Pulmonary artery endothelial cell (primary cell): ENCODE results near the gene TMEM150C. TPM values are rescaled to one million over a fixed set of nuclear protein-coding genes. Genes with fewer than 3 reads are reported as not detected.
A peak's percentile ranks its signal among the peaks of the same experiment; 100 is the strongest.
"Not testable (repeated sequence)": the region's sequence is repeated elsewhere in the genome, so short reads cannot be mapped to it uniquely, and the experiment has no call there.

Experiments
- DNase-seq: peaks from one replicate; pipeline ENCODE4 v3.0.0-alpha.2; 2011; ENCODE audit warnings: low read depth, low spot score
- total RNA-seq: library from RNA; depleted of rRNA; stranded (reverse); fragments of >200 nt; gene quantifications from 2 replicates; pipeline ENCODE4 v1.2.3, GENCODE V29; 2014

Gene TMEM150C
- total RNA-seq, 1 donor from 2014 or later: 4.4 TPM

DNA sequence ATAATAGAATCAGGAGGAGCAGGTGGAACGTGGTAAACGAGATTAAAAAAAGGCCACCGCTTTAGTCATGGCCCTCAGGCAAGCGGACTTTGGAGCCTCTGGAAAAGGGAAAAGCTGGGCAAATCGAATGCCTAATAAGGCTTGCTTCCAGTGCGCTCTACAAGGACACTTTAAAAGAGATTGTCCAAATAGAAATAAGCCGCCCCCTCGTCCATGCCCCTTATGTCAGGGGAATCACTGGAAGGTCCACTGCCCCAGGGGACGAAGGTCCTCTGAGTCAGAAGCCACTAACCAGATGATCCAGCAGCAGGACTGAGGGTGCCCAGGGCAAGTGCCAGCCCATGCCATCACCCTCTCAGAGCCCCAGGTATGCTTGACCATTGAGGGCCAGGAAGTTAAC is 84.3 kb downstream of the TMEM150C start:
- DNase-seq: not testable (repeated sequence)

DNA sequence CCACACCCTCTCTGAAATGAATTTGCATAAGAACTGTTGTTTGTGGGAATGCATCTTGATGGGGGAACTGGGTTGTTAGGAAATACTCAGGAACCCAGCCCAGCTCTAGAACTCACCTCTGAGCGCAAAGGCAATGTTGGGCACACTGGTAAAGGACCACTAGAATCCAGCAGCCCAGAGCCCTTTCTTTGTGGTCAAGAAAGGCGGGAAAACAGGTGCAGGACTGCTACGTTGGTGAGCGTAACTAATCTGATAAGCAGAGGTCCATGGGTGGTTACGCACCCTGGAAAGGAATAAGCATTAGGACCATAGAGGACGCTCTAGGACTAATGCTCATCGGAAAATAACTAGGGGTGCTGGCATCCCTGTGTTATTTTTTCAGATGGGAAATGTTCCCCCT is 85.9 kb downstream of the TMEM150C start:
- DNase-seq: not testable (repeated sequence)

DNA sequence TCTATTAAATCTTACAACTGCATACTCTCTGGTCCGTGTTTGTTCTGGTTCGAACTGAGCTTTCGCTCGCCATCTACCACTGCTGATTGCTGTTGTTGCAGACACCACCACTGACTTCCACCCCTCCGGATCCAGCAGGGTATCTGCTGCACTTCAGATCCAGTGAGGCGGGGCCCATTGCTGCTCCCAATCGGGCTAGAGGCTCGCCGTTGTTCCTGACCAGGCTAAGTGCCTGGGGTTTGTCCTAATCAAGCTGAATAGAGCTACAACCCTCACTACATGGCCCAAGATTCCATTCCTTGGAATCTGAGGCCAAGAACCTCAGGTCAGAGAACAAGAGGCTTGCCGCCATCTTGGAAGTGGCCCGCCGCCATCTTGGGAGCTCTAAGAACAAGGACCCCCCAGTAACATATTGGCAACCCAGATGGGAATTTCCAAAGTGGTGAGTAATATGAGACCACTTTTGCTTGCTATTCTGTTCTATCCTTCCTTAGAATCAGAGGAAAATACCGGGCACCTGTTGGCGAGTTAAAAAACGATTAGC is 88.1 kb downstream of the TMEM150C start:
- DNase-seq: no peak

DNA sequence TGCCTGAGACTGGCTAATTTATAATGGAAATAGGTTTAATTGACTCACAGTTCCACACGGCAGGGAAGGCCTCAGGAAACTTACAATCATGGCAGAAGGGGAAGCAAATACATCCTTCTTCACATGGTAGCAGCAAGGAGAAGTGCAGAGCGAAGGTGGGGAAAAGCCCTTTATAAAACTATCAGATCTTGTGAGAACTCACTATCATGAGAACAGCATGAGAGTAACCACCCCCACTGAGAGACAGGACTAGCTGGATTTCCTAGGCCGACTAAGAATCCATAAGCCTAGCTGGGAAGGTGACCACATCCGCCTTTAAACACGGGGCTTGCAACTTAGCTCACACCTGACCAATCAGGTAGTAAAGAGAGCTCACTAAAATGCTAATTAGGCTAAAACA is 88.7 kb downstream of the TMEM150C start:
- not testable (repeated sequence) for DNase-seq

DNA sequence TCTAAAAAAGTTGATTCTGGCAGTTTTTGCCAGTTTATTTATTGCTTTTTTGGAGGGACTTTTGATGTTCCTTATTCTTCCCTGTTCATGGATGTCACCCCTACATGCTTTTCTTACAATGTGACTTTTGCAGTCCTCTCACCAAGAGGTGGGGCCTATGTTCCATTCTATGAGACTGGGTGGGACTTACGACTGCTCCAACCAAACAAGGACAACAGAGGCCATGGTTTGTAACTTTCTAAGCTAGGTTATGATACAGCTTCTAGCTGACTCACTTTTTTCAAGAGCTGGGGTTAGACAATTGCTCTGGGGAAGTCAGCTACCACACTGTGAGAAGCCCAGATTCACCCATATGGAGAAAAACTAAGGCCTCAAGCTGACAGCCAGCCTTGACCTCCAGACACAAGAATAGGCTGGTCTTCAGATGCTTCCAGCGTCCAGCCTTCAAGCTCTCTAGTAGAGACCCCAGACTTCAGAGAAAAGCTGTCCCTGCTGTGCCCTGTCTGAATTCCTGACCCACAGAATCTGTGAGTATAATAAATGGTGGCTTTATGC is 91.9 kb downstream of the TMEM150C start:
- DNase-seq: no peak

DNA sequence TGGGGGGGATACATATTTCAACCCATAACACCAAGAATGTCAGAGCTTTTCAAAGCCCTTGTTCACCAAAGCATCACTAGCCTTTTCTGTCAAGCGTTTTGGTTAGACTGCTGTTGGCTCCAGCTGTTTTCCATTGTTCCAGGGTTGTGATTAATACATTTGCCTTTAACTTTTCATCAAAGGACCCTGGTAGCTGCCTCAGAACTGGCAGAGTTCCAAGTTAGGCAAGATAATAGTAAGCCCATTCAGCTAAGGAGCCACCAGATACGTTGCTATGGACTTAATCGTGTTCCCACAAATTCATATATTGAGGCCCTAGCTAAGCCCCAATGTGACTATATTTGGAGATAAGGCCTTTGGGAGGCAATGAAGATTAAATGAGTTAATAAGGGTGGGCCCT is 94.3 kb downstream of the TMEM150C start:
- DNase-seq: peak; percentile 10

DNA sequence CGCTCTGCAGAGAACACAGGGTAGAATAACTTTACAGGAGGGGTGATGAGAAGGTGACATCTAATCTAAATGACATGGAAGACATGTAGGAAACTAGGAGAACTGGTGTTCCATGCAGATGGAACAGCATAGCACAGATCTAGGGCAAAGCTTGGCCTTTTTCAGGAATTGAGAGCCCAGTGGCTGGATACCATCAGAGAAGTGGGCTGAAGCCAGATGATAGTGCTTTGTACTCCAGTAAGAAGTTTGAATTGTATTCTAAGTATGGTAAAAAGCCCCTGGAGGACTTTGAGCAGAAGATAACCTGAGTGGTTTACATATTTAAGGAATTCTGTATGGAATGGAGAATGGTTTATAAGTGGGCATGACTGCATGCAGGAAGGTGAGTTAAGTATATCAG is 98.6 kb downstream of the TMEM150C start:
- no peak for DNase-seq

DNA sequence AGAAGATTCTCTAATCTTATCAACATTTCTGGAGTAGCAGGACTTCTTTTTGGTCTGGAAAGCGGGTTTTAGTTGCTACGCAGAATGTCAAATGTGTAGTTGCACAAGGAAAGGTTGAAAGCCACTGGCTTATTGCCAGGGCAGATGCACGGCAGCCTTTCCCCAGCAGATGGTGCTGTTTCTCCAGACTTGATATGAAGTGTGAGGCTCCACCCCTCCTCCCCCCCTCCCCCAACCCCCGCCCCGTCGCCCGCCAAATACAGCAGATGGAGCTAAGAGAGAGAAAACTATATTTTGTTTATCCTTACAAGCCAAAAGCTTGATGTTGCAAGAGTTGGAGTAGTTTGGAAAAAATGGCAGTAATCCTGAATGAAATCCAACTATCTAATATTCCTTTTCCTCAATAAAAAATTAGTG is 99.4 kb downstream of the TMEM150C start:
- DNase-seq: peak; percentile 46

DNA sequence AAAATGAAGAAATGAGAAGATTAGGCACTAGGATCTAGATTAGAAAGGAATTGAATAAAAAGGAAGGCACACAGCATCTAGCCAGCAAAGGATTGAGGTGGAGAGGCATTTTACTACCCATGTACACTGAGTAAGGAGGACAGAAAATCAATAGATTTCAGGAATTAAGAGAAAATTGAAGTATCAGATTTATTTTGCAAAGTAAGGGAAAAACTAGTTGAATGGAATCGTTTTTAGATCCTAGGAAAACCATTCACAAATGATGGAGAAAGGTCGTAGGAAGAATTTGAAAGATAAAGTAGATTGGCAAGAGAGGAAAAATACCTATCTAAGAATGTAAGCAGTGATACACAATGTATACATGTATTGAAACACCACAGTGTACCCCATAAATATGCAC is 100.1 kb downstream of the TMEM150C start:
- DNase-seq: no peak

DNA sequence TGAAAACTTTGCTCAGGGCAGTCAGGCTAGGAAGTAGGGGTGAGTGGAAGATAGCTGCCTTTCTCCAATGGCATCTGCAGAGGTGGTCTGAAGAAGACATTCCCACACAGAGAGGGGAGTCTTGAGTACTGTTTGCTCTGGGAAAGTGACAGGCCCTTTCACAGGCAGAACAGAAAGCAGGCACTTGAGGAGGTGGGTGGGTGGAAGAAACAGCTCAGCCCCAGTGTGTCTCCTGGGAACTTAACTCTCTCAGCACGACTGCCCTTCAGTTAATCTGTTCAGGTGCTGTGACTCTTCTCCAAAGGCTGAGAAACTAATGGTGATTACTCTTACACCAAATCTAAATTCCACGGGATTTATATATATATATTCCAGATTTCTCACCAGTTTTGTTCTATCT is 103.1 kb downstream of the TMEM150C start:
- DNase-seq: no peak

DNA sequence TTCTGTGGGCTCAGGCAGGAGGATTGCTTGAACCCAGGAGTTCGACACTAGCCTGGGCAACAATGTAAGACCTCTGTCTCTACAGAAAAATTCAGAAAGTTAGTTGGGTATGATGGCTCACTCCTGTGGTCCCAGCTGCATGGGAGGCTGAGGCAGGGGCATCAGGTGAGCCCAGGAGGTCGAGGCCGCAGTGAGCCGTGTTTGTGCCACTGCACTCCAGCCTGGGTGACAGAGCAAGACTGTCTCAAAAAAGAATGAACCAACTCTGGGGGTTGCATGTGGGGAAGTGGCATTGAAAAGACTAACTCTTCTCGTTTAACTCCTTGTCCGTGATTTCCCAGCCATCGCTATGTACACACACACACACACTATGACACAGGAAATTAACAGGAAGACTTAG is 104.5 kb downstream of the TMEM150C start:
- DNase-seq: no peak

DNA sequence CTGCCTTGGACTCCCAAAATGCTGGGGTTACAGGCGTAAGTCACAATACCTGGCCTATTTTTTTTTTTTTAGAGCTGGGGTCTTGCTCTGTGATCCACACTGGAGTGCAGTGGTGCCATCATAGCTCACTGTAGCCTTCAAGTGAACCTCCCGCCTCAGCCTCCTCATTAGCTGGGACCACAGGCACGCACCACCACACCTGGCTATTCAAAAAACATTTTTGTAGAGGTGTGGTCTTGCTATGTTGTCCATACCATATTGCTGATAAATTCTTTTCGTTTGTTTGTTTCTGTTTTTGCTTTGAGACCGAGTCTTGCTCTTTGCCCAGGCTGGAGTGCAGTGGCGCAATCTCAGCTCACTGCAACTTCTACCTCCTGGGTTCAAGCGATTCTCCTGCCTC is 109.8 kb downstream of the TMEM150C start:
- DNase-seq: no peak

DNA sequence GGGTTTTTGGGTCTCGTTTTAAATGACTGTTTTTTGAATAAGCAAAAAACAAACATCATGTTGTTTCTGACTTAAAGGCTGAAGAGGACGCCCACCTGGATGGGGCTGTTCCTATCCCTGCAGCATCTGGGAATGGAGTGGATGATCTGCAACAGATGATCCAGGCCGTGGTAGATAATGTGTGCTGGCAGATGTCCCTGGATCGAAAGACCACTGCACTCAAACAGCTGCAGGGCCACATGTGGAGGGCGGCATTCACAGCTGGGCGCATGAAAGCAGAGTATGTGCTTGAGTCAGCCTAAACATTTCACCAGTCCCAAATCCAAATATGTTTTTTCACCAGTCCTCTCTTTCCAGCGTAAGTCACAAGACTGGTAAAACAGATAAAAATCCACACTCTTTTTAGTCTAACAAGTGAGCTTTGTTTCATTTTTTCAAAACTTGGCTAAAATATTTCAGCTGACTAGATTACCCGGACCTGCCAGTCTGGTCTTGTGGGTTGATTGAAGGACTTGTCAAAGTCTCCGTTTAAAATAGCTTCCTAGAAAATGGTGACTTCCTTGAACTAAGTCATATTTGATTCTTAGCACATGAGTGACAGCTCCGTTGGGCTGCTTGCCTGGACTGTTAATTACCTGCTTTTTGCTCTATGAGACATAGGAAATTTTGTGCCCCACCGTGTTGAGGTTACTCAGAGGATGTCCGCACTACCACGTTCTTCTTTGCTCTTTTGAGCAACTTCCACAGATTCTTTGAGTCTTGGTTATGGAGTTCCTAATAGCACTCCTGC is 110.6 kb downstream of the TMEM150C start:
- no peak for DNase-seq

DNA sequence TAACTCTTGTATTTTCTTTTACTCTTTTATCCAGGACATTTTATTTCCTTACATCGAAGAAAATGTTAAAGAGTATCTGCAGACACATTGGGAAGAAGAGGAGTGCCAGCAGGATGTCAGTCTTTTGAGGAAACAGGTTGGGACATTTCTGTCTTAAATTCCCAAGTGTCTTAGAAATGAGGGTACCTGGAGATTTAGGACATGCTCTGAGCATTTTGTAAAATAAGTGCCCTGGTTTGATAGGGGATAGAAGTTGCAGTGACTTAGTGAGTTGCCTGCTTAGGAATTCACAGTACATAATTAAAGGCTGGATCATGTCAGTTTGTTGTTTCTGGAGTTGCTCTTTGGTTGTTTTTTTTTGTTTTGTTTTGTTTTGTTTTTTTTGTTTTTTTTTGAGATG is 113.9 kb downstream of the TMEM150C start:
- no peak for DNase-seq

DNA sequence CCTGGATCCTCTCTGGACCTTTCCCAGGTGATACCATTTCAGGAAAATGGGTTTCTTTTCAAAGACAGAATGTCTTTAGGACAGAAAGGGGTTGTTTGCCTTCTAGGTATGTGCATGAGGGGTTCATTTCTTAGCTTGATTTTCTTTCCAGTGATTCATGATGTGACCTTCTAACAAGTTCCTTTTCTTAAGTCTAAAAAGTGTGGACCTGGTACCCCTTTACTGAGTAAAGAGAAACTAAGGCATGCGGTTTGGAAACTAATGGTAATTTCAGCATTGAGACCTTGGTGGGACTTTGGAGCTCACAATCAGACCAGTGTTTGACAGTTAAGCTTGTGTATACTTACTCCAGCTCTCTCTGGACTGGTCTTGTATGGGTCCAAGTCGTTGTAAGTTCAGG is 122.7 kb downstream of the TMEM150C start:
- DNase-seq: no peak

DNA sequence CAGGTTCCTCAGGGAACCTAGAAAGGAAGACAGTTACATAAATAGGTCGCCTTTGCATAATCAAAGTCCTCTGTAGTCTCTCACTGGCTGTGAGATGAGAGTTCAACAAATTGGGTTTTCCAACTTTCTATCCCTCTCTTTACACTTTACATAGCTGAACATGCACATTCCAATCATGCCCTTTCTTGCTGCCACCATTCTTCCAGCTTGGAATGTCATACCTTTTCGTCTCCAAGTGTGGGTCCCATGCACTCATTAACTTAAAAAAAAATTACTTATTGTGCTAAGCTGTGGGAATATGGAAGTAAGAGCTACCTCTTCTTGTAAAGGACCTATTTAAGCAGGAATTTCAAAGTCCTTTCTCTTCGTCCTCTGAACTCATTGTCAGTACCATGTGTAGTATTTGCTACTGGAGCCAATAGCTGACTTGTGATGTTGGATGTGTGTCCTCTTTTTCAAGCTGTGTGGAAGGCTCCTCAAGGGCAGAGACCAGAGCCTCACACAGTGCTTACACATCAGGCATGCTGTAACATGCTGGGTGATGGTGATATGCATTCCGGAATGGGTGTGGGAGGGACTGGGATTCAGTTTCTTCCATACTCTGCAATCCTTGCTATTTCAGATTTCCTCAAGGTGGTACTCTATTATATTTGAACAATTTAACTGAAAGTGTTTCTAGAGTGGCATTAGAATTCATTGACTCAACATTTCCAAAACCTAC is 124.3 kb downstream of the TMEM150C start:
- no peak for DNase-seq

DNA sequence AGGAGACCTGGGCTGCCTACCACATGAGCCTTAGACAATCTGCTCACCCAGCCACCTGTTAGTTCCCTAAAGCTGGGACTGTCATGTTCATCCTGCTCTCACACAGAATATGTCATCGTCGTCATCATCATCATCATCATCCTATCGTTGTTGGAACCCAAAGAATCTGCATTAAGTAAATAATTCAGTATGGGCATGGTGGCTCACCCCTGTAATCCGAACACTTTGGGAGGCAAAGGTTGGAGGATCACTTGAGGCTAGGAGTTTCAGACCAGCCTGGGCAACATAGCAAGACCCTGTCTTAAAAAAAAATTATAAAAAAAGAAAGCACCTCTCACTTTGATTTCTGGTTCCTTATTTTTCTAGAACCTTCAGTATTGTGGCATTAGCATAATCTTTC is 125.0 kb downstream of the TMEM150C start:
- no peak for DNase-seq

DNA sequence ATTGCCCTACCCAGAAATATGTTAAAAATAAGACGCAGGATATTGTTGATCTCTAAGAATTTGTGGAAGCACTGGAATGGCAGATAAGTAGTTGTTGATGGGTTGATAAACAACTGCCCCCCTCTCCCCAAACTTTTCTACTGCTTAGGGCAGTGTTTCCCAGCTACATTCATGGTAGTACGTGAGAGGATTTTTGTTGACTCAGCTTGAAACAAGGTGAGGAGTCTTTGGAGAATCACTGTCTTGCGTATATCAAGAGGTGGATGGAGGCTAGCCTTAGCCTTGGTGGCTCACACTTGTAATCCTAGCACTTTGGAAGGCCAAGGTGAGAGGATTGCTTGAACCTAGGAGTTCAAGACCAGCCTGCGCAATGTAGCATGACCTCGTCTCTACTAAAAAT is 125.7 kb downstream of the TMEM150C start:
- DNase-seq: no peak

DNA sequence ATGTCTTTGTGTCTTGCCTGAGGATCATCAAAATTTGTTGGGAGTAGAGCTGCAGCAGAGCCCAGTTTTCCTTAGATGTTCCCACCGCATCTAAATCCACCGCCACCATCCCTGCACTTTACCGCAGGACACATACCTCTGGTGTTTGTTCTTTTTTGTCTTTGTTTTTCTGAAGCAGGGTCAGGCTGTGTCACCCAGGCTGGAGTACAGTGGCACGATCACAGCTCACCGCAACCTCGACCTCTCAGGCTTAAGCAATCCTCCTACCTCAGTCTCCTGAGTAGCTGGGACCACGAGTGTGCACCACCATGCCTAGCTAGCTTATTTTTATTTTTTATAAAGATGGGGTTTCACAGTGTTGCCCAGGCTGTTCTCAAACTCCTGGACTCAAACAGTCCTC is 126.8 kb downstream of the TMEM150C start:
- DNase-seq: no peak

DNA sequence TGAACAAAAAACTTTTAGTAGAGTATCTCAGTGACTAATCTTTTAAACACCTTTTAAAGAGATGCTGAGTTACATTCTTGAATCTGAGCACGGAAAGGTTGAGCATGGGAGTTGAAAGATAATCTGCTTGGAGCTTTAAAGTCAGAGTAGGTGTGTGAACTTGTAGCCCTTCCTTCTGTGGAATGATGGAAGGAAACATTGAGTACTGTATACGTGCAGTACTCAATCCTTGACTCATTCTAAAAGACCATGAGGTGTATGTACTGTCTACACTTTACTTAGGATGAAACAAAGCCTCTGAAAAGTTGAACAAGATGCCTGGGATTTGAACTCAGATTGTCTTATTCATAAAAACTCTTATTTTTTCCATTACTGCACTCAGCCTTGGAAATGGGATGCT is 128.0 kb downstream of the TMEM150C start:
- DNase-seq: no peak
